HEK293T (cell line): Measurements from ENCODE around the gene NDUFA3.

Source experiments
- ARNT ChIP-seq: fragments of 450-650 bp; IDR thresholded peaks from 2 replicates; pipeline ENCODE4 v1.6.1; 2017; ENCODE audit warnings: mild to moderate bottlenecking
- CTBP1 ChIP-seq: fragments of 450-650 bp; IDR thresholded peaks from 2 replicates; pipeline ENCODE4 v1.6.1; 2016; ENCODE audit warnings: borderline replicate concordance
- ELF4 ChIP-seq: fragments of 450-650 bp; IDR thresholded peaks from 2 replicates; pipeline ENCODE4 v1.6.1; 2017; ENCODE audit warnings: antibody characterized with exemption
- FOXA1 ChIP-seq: fragments of 450-650 bp; IDR thresholded peaks from 2 replicates; pipeline ENCODE4 v1.6.1; 2016; ENCODE audit warnings: mild to moderate bottlenecking
- FOXK2 ChIP-seq: fragments of 450-650 bp; IDR thresholded peaks from 2 replicates; pipeline ENCODE4 v1.6.1; 2016; ENCODE audit warnings: mild to moderate bottlenecking
- FOXM1 ChIP-seq: fragments of 450-650 bp; IDR thresholded peaks from 2 replicates; pipeline ENCODE4 v1.6.1; 2017; ENCODE audit warnings: mild to moderate bottlenecking, borderline replicate concordance
- HDGF ChIP-seq: fragments of 450-650 bp; IDR thresholded peaks from 2 replicates; pipeline ENCODE4 v1.6.1; 2017; ENCODE audit warnings: antibody characterized with exemption, borderline replicate concordance
- PKNOX1 ChIP-seq: fragments of 450-650 bp; IDR thresholded peaks from 2 replicates; pipeline ENCODE4 v1.6.1; 2016
- SP1 ChIP-seq: fragments of 450-650 bp; IDR thresholded peaks from 2 replicates; pipeline ENCODE4 v1.6.1; 2017
- SUZ12 ChIP-seq: fragments of 450-650 bp; IDR thresholded peaks from 2 replicates; pipeline ENCODE4 v1.6.1; 2016; ENCODE audit warnings: mild to moderate bottlenecking
- ZNF384 ChIP-seq: fragments of 450-650 bp; IDR thresholded peaks from 2 replicates; pipeline ENCODE4 v1.6.1; 2016

GRCh38 chr19:54129617-54129996, 27.0 kb downstream of the NDUFA3 start:
- no peak for TF ChIP-seq SP1
- no peak for TF ChIP-seq ELF4
- no peak for TF ChIP-seq PKNOX1
- TF ChIP-seq FOXM1, result no peak
- no peak for TF ChIP-seq SUZ12
- TF ChIP-seq FOXK2, result no peak
- no peak for TF ChIP-seq HDGF
- no peak for TF ChIP-seq CTBP1
- TF ChIP-seq ARNT, result no peak
- no peak for TF ChIP-seq ZNF384
- no peak for TF ChIP-seq FOXA1
